Lower lobe of right lung (tissue), 2 donors: ENCODE data around the gene GSS. TPM values are rescaled to one million over a fixed set of nuclear protein-coding genes. Genes with fewer than 3 reads are reported as not detected.

Experiments
- ATAC-seq, 2 donors: fragments of 200-7000 bp; cut with Tn5 transposase; one replicate each; pipeline ENCODE4 v1.9.1; 2020 to 2022; ENCODE audit warnings: mild to moderate bottlenecking in 2 of 2, moderate library complexity in 2 of 2
- DNase-seq: peaks from one replicate; pipeline ENCODE4 v3.0.0-alpha.2; 2020
- H3K27ac ChIP-seq: fragments of 200-600 bp; one replicate; pipeline ENCODE4 v1.8.0; 2022
- H3K27me3 ChIP-seq: fragments of 200-600 bp; one replicate; pipeline ENCODE4 v1.8.0; 2022; ENCODE audit warnings: low read depth
- H3K36me3 ChIP-seq: fragments of 200-600 bp; one replicate; pipeline ENCODE4 v1.8.0; 2022; ENCODE audit warnings: mild to moderate bottlenecking
- H3K4me1 ChIP-seq: fragments of 200-600 bp; one replicate; pipeline ENCODE4 v1.8.0; 2022
- H3K4me3 ChIP-seq: fragments of 200-600 bp; one replicate; pipeline ENCODE4 v1.8.0; 2022; ENCODE audit warnings: mild to moderate bottlenecking
- H3K9me3 ChIP-seq: fragments of 200-600 bp; one replicate; pipeline ENCODE4 v1.8.0; 2022
- intact Hi-C: fragments of 100-400 bp; cut with DNase I; formaldehyde crosslinking; loops from one replicate; pipeline ENCODE4 v1.11.0; 2022
- total RNA-seq: library from RNA; stranded (reverse); fragmentation: NEBNext Ultra II Directional; extraction: Animal tissue kit (Norgen Biotek cat#: 25700); gene quantifications from one replicate; pipeline ENCODE4 v1.2.1, GENCODE V29; 2021
- TF ChIP-seq, protein P1 (sequence below): fragments of 200-600 bp; IDR thresholded peaks from one replicate; pipeline ENCODE4 v1.8.0; 2022; ENCODE audit warnings: antibody characterized with exemption, mild to moderate bottlenecking
- donor health status: DM: no; HTN: yes; CAD: no; lungs with severe emphysema.

Gene GSS
- total RNA-seq, 1 donor from 2014 or later: 28.8 TPM

DNA sequence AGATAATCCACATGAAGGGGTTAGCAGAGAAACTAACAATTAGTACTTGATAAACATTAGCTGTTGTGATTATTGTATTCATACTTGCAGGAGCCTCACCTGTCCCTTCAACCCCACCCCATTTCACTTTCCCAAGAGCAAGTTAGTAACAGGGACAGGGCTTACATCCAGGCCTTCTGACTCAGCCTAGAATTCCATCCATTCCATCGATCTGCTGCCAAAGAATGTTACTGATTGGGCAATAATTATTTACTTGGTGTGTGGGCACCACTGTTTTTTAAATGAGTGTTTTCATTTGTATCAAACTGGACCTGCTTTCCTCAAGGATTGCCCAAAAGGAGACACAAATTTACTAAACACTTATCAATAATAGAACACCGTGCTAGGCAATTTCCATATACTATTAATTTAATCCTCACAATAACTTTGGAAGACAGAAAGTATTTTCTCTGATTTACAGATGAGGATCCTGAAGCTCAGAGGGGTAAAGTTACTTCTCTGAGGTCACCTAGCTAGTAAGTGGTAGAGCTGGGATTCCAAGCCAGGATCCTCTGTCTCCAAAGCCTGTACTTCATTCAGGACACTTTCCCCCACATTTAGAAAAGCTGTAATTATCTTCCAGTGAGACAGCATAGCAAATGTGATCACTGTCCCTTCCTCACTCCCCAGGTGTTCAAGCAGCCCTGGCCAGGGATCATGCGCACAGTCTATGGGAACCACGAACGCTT, 32.8 kb downstream of the GSS start:
- H3K4me1 ChIP-seq: peaks cover 13% of the 10 kb centered on the region
- peaks cover 96% of the 10 kb centered on the region for H3K36me3 ChIP-seq

DNA sequence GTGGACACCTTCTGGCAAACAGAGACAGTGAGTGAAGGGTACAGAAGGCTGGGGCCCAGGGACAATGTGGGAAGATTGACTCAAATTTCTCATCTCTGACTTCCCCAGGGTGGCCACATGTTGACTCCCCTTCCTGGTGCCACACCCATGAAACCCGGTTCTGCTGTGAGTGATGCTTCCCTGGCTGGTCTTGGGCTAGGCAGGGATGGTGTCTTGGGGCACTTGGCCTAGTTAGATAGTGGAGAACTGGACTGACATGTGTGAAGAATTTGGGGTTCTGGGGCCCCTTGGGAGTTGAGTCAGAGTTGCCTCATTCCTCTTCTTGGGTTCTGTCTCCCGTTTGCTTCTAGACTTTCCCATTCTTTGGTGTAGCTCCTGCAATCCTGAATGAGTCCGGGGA, 34.2 kb downstream of the GSS start:
- peaks cover 82% of the 10 kb centered on the region for H3K36me3 ChIP-seq
- no peak overlapping the region for H3K4me3 ChIP-seq
- H3K27ac ChIP-seq: no peak overlapping the region
- intact Hi-C loops: no loop called here
- no peak for ATAC-seq
- TF ChIP-seq, protein P1, sequence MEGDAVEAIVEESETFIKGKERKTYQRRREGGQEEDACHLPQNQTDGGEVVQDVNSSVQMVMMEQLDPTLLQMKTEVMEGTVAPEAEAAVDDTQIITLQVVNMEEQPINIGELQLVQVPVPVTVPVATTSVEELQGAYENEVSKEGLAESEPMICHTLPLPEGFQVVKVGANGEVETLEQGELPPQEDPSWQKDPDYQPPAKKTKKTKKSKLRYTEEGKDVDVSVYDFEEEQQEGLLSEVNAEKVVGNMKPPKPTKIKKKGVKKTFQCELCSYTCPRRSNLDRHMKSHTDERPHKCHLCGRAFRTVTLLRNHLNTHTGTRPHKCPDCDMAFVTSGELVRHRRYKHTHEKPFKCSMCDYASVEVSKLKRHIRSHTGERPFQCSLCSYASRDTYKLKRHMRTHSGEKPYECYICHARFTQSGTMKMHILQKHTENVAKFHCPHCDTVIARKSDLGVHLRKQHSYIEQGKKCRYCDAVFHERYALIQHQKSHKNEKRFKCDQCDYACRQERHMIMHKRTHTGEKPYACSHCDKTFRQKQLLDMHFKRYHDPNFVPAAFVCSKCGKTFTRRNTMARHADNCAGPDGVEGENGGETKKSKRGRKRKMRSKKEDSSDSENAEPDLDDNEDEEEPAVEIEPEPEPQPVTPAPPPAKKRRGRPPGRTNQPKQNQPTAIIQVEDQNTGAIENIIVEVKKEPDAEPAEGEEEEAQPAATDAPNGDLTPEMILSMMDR: no peak
- no peaks in the 10 kb centered on the region for H3K27me3 ChIP-seq
- no peak for DNase-seq
- no peaks in the 10 kb centered on the region for H3K9me3 ChIP-seq
- peaks cover 13% of the 10 kb centered on the region for H3K4me1 ChIP-seq

More for the DNA sequence above, 32.8 kb downstream of the GSS start:
- Histone ChIP-seq H3K27ac (peak overlapping the region; percentile 63), H3K4me3 (no peak overlapping the region), H3K9me3 (no peaks in the 10 kb centered on the region), H3K27me3 (no peaks in the 10 kb centered on the region)
- intact Hi-C loops: no loop called here
- DNase-seq (no peak), ATAC-seq (peak; percentile 79 to 88)
- TF ChIP-seq, protein P1: no peak

DNA sequence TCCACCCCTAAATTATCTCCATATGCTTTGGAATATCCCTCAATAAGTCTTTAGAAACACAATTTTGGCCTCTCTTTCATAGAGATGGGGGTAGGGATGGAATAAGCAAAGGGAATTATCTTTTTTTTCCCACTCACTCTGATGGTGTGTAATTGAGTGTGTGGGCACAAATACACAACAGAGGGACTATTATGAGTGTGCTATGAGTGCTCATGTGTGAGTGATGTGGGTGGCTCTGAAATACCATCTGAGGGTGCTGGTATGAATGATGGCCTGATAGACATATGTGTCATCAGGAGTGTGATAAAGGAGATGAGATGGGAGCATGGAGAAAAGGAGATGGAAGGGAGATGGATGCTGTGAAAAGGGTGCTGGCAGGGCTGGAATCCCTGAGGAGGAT, 35.6 kb downstream of the GSS start:
- Histone ChIP-seq H3K4me1 (peaks cover 13% of the 10 kb centered on the region), H3K9me3 (no peaks in the 10 kb centered on the region), H3K27ac (no peak overlapping the region), H3K27me3 (no peaks in the 10 kb centered on the region), H3K36me3 (peaks cover 71% of the 10 kb centered on the region), H3K4me3 (no peak overlapping the region)
- ATAC-seq: no peak
- intact Hi-C loops: no loop called here
- TF ChIP-seq, protein P1: no peak
- DNase-seq: no peak

DNA sequence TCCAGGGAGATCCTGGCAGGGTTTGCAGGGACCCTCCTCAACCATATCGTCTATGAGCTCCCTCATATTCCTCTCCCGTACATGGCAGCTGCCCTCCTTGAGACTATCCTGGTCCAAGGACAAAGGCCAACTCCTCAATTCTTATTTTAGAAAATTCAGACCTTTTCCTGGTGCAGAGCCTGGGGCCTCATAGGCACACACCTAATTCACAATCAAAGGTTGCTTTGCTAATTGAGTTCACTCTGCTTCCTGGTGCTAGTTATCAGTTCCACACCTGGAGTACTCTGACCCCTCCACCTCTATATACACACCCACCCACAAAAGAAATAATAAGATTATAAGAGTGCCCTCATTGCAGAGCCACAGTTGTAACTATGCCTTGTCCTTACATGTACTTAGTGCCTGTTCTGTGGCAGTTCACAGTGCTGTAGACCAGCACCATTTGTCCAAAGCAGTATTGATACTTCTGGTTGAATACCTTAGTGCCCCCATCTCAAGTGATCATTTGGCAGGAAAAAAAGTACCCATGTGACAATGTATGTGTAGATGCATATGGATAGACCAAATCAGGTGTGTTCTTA, 38.7 kb downstream of the GSS start:
- ATAC-seq (no peak), DNase-seq (no peak)
- intact Hi-C loops: no loop called here
- Histone ChIP-seq H3K36me3 (peaks cover 59% of the 10 kb centered on the region), H3K4me1 (no peaks in the 10 kb centered on the region), H3K27ac (no peak overlapping the region), H3K4me3 (no peak overlapping the region), H3K27me3 (no peaks in the 10 kb centered on the region), H3K9me3 (no peaks in the 10 kb centered on the region)
- TF ChIP-seq, protein P1: no peak

DNA sequence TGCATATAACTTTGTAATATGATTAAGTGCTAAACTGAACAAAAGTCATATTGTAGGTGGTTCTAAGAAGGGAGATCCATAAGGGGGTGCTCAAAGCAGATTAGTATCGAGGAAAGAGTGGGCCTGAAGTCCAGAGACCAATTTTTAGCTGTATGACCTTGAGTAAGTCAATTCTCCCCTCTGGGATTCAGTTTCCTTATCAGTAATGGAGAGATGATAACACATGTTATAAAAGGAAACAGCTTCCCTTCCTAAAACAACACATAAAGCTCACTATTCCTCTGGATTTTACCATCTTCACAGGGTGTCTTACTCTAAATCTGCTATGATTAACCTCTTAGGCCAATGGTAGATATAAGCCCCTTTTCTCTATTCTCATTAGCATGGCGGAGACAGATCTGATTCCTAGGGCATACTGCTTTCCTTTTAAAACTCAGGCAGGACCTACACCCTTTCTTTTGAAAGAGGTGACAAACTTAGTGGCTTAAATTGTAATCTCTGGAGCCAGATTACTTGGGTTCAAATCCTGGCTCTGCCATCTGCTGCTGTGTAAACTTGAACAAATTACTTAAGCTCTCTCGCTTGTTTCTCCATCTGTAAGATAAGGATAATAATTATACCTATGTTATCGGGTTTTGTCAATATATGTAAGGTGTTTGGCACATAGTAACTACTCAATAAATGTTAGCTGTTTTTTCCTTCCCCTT, 39.7 kb downstream of the GSS start:
- no peak overlapping the region for H3K4me3 ChIP-seq
- intact Hi-C loops: no loop called here
- TF ChIP-seq, protein P1: no peak
- no peaks in the 10 kb centered on the region for H3K4me1 ChIP-seq
- no peak overlapping the region for H3K27ac ChIP-seq
- ATAC-seq: no peak
- no peaks in the 10 kb centered on the region for H3K27me3 ChIP-seq
- H3K36me3 ChIP-seq: peaks cover 49% of the 10 kb centered on the region
- no peaks in the 10 kb centered on the region for H3K9me3 ChIP-seq
- no peak for DNase-seq
